Stimulated activated CD4-positive, alpha-beta T cell treated with anti-CD3 and anti-CD28 coated beads, TNF-alpha, amount 100 ng/mL, for 48 hours (primary cell): Measurements from ENCODE around the gene SYT7.

Experiments
- DNase-seq, 3 donors: peaks; one replicate each; pipeline ENCODE4 v3.0.0-alpha.2; 2020; ENCODE audit warnings: low read depth in 3 of 3

Gene SYT7

GRCh38 chr11:61553373-61554171 lies 27.3 kb downstream of the SYT7 start:
- DNase-seq: no peak

GRCh38 chr11:61552108-61552635 lies 28.7 kb downstream of the SYT7 start:
- no peak for DNase-seq

- no peak for DNase-seq
Observed at GRCh38 chr11:61551634-61552033, 29.2 kb downstream of the SYT7 start.

GRCh38 chr11:61550665-61551227 lies 30.1 kb downstream of the SYT7 start:
- DNase-seq: no peak

DNA sequence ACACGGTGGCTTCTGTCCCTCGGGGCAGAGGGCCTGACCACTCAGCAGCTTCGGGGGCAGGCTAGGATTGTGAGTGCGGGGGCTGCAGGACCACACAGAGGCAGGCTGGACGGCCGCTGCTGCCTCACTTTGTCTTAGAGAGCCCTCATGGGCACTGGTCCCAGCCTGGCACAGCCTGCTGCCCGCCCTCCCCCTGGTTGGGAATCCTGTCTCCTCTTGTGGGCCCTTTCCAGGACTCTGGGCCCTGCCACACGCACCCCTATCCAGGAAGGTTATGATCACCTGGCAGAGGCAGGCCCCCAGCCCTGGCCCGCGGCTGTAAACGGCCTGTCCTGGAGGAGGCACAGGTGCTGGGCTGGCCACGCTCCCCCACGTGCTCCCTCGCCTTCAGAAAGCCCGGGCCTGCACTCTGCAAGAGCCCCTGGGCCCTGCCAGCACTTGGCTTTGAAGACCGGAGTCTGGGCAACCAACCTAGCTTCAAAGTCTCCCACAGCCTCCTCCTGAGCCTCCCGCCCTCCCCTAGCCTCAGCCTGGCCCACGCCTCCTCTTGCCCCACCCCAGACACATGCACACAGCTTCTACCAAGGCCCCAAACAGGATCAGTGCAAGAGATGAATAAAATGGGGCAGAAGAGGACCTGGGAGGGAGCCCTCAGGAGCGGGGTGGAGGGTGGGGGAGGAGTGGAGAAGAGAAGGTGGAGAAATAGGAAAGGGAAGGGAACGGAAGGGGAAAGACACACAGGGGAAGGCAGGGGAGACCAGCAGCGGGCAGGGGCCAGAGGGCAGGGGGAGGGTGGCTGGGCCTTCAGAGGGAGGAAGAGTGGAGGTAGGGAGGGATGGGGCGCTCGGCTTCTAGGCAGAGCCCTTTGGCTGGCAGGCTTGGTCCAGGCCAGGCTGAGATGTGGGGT lies 31.0 kb downstream of the SYT7 start:
- no peak for DNase-seq

DNA sequence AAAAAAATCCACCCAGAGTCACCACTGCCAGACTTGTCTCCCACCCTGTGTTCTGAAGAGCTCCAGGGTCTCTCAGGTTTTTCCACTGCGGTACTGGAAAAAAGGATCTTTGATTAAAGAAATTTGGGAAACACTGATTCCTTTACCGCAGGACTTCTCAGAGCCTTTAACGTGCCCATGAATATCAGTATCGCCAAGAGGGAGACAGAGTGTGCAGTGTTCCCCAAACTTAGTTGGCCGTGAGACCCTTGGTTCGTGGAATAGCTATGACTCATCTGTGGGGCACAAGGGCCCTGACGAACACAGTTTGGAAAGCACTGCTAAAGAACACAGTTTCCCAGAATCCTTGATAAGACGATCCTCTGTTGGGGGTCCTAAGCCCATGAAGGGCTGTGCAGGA lies 31.7 kb downstream of the SYT7 start:
- no peak for DNase-seq

- DNase-seq: no peak
Observed at GRCh38 chr11:61547246-61547645, 33.6 kb downstream of the SYT7 start.

DNA sequence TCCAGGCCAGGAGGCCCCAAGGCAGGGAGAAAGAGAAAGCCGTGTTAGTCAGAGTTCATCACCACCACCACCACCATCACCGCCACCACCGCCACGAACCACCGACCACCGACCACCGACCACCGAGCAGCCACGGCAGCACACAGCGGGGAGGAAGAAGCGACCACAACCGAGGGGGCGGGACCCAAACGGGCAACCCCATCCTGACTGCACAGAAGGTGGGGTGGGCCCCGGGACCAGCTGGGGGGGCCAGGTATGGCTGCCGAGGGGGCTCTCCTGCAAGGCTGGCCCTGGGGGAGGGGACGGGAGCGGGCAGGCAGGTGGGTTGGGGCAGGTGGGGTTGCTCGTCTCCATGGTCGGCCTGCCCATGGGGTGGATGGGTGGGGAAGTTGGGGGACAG lies 34.2 kb downstream of the SYT7 start:
- DNase-seq: no peak

DNA sequence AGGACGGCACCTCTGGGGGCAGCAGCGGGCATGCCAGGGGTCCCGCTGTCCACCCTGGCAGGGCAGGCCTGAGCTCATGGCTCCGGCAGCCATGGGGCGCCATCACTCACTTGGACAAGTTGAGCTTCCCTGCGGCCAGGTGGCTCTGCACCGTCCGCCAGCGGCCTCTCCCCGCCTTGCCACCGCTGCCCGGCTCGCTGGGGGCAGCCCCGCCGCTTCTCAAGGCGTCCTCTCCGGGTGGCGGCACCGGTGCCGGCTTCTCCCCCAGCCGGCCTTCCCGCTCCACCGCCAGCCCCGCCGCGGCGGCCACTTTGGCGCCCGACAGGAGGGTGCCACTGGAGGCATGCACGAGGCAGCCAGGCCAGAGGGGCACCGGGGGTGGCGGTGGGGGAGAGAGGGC lies 35.0 kb downstream of the SYT7 start:
- DNase-seq: no peak

DNA sequence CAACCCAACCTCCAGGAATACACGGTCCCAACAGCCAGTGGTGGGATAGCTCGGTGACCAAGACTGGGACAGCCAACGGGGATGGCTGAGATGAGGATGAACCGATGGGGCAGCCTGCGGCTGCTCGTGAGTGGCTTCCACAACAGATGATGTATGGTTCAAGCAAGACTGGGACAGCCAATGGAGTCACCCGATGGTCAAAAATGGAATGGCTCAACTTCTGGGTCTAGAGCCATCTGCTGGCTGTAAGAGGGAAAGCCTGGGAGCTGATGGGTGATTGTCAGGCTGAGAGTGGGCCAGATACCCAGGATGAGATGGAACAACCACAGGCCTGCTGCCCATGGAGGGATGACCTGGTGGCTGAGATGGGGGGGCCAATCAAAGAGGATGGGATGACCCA lies 35.5 kb downstream of the SYT7 start:
- no peak for DNase-seq

GRCh38 chr11:61544466-61544865 lies 36.4 kb downstream of the SYT7 start:
- no peak for DNase-seq

DNA sequence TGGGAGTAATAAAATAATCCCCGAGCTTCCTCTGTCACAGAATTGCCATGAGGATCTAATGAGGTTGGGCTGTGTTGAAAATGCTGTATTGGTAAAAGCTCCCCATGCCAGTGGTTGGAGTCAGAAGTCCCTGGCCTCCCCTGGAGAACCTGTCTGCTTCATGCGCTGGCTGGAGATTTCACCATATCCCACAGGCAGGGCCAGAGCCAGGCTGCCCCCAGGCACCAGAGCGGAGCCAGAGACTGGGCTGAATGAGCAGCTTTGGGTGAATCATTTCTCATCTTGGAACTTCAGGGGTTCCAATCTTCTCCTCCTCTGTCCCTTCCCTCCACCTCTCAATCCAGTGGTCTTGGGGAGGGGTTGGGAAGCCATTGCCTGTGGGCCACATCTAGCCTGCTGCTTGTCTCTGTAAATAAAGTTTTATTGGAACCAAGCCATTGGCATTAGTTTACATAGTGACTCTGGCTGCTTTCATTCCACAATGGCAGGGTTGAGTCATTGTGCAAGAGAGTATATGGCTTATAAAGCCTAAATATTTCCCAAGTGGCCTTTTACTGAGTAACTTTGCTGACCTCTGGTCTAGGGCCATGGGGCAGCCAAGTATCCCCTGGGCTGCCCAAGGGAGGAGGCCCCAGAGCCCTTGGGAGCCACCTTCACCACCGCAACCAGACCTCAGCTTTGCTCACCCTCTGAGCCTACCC lies 37.1 kb downstream of the SYT7 start:
- no peak for DNase-seq

- no peak for DNase-seq
Observed at GRCh38 chr11:61542705-61543104, 38.2 kb downstream of the SYT7 start.

GRCh38 chr11:61542024-61542461 lies 38.8 kb downstream of the SYT7 start:
- no peak for DNase-seq

GRCh38 chr11:61541598-61541997 lies 39.3 kb downstream of the SYT7 start:
- DNase-seq: no peak

DNA sequence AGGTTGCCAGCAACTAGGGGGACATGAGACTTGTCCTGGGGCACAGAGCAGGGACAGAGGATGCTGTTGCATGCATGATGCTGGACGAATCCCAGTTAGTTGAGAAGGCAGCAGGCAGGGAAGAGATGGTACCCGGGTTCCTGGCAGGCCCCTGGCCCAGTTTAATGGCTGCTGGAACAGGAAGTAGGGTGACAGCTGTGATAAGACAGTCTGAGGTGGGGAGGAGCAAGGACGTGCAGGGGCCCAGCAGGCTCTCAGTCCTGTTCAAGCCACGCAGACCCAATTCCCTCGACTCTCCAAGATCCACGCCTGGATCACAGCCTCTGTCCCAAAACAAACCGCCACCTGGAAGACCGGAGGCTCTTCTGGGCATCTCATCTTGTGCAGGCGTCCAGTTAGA lies 40.3 kb downstream of the SYT7 start:
- DNase-seq: no peak

GRCh38 chr11:61539831-61540357 lies 41.0 kb downstream of the SYT7 start:
- DNase-seq: no peak

- no peak for DNase-seq
Observed at GRCh38 chr11:61539006-61539405, 41.9 kb downstream of the SYT7 start.

GRCh38 chr11:61538636-61538961 lies 42.3 kb downstream of the SYT7 start:
- DNase-seq: no peak

DNA sequence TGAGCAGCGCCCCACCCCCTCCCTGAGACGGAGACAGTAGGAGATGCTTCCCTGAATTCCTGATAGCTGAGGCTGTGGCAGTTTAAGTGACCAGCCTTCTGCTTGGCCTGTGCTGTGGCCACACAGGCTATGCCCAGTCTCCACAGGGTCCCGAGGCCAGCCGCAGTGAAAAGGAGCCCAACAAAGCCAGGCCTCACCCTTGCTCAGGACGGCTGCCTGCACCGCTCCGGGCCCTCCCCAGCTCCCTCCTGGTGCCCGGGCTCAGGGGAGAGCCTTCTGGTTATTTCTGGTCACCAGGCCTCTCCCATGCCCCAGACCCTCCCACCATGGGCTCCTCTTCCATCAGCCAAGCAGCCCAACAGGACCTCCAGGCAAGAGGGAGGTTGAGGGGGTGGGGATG lies 43.5 kb downstream of the SYT7 start:
- no peak for DNase-seq

DNA sequence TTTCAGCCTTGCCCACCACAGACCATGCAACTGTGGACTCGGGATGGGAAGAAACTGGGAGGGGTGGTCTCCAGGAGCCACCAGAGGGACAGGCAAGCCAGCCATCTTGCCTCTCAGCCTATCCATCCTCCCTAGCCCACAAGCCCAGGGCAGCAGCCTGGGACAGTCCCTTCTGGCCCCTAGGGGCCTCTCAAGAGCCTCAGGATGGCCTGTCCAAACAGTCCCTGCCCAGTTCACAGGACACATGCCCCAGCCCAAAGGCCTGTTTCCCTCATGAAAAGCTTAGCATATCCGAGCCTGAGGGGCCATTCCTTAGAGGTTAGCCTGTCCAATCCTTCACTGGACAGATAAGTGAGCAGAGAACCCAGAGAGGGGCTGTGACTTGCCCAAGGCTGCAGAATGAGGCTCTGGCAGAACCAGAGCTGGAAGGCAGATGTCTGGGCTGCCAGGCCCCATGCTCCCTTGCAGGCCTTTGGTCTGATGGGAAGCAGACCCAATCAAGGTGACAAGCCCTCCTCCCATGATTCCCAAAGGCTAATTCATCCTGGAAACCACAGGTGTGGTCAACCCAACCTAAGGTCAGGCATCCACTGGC lies 44.1 kb downstream of the SYT7 start:
- no peak for DNase-seq
